Measurements from ENCODE around the gene SYT14. TPM values are rescaled to one million over a fixed set of nuclear protein-coding genes. Genes with fewer than 3 reads are reported as not detected.
"Not testable (repeated sequence)": the region's sequence is repeated elsewhere in the genome, so short reads cannot be mapped to it uniquely, and the experiment has no call there.

The SYT14 gene
- total RNA-seq, 1 donor from 2014 or later = not detected

DNA sequence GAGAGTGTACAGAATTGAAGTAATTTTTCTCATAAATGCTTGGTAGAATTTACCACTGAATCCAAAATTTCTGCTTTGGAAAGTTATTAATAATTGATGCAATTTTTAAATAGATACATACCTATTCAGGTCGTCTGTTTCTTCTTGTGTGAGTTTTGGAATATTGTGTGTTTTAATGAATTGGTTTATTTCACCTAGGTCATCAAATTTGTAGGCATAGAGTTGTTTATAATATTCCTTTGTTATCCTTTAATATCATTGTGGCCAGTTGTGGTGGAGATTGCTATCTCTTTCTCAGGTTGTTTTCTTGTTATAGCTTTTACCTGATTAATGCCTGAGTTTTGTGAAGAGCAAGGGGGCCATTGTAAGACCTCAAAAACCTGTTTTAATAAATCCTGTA is 93.5 kb downstream of the SYT14 start:
- DNase-seq = no peak
- Mint-ChIP-seq H3K27ac (no peak overlapping the region), H3K36me3 (ENCODE audit: low read depth) (no peaks in the 10 kb centered on the region), H3K4me3 (no peak overlapping the region), H3K27me3 (peaks cover 3% of the 10 kb centered on the region), H3K9me3 (peaks cover 7% of the 10 kb centered on the region), H3K4me1 (no peaks in the 10 kb centered on the region)
- ChIA-PET CTCF (no interaction called here), POLR2A (no interaction called here)
- TF ChIP-seq, protein P1, sequence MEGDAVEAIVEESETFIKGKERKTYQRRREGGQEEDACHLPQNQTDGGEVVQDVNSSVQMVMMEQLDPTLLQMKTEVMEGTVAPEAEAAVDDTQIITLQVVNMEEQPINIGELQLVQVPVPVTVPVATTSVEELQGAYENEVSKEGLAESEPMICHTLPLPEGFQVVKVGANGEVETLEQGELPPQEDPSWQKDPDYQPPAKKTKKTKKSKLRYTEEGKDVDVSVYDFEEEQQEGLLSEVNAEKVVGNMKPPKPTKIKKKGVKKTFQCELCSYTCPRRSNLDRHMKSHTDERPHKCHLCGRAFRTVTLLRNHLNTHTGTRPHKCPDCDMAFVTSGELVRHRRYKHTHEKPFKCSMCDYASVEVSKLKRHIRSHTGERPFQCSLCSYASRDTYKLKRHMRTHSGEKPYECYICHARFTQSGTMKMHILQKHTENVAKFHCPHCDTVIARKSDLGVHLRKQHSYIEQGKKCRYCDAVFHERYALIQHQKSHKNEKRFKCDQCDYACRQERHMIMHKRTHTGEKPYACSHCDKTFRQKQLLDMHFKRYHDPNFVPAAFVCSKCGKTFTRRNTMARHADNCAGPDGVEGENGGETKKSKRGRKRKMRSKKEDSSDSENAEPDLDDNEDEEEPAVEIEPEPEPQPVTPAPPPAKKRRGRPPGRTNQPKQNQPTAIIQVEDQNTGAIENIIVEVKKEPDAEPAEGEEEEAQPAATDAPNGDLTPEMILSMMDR (IDR thresholded peaks at IDR 0.05) = no peak
- no peak for ATAC-seq (ENCODE audit: low read depth)
- intact Hi-C loops (cut with micrococcal nuclease) = no loop called here

GRCh38 chr1:210043058-210043457 is 105.0 kb downstream of the SYT14 start:
- intact Hi-C loops (cut with micrococcal nuclease) = no loop called here
- peaks cover 2% of the 10 kb centered on the region for H3K9me3 Mint-ChIP-seq
- H3K4me3 Mint-ChIP-seq = no peak overlapping the region
- H3K4me1 Mint-ChIP-seq = no peaks in the 10 kb centered on the region
- POLR2A ChIA-PET = no interaction called here
- DNase-seq (no peak), ATAC-seq (ENCODE audit: low read depth) (no peak)
- H3K36me3 Mint-ChIP-seq (ENCODE audit: low read depth) = no peaks in the 10 kb centered on the region
- CTCF ChIA-PET = no interaction called here
- TF ChIP-seq, protein P1 (IDR thresholded peaks at IDR 0.05) = no peak
- H3K27ac Mint-ChIP-seq = no peak overlapping the region
- H3K27me3 Mint-ChIP-seq = peaks cover 2% of the 10 kb centered on the region

- Mint-ChIP-seq H3K4me1 (no peaks in the 10 kb centered on the region), H3K9me3 (peaks cover 8% of the 10 kb centered on the region), H3K27ac (no peak overlapping the region), H3K4me3 (no peak overlapping the region), H3K27me3 (no peaks in the 10 kb centered on the region), H3K36me3 (ENCODE audit: low read depth) (no peaks in the 10 kb centered on the region)
- ATAC-seq (ENCODE audit: low read depth) = no peak
- POLR2A ChIA-PET = no interaction called here
- intact Hi-C loops (cut with micrococcal nuclease) = no loop called here
- CTCF ChIA-PET = no interaction called here
- TF ChIP-seq, protein P1 (IDR thresholded peaks at IDR 0.05) = no peak
- DNase-seq = no peak
Observed at GRCh38 chr1:210049616-210050015, 111.6 kb downstream of the SYT14 start.

DNA sequence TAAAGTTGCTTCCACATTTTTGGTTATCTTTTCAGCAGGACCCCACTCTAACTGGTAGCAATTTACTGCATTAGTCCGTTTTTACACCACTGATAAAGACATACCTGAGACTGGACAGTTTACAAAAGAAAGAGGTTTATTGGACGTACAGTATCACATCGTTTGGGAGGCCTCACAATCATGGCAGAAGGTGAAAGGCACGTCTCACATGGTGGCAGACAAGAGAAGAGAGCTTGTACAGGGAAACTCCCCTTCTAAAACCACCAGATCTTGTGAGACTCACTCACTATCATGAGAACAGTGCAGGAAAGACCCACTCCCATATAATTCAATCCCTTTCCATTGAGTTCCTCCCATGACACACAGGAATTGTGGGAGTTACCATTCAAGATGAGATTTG is 112.5 kb downstream of the SYT14 start:
- H3K36me3 Mint-ChIP-seq (ENCODE audit: low read depth); POLR2A ChIA-PET; ATAC-seq (ENCODE audit: low read depth); H3K27me3 Mint-ChIP-seq; intact Hi-C loops (cut with micrococcal nuclease); H3K4me1 Mint-ChIP-seq; CTCF ChIA-PET; H3K27ac Mint-ChIP-seq; H3K4me3 Mint-ChIP-seq; H3K9me3 Mint-ChIP-seq; DNase-seq: not testable (repeated sequence)

- ChIA-PET POLR2A (no interaction called here), CTCF (no interaction called here)
- no peak overlapping the region for H3K4me3 Mint-ChIP-seq
- no peaks in the 10 kb centered on the region for H3K4me1 Mint-ChIP-seq
- no peak for DNase-seq
- H3K27ac Mint-ChIP-seq = no peak overlapping the region
- TF ChIP-seq, protein P1 (IDR thresholded peaks at IDR 0.05) = no peak
- H3K9me3 Mint-ChIP-seq = peaks cover 8% of the 10 kb centered on the region
- H3K36me3 Mint-ChIP-seq (ENCODE audit: low read depth) = no peaks in the 10 kb centered on the region
- no peak for ATAC-seq (ENCODE audit: low read depth)
- H3K27me3 Mint-ChIP-seq = peaks cover 3% of the 10 kb centered on the region
- intact Hi-C loops (cut with micrococcal nuclease) = no loop called here
Observed at GRCh38 chr1:210053126-210053525, 115.1 kb downstream of the SYT14 start.

DNA sequence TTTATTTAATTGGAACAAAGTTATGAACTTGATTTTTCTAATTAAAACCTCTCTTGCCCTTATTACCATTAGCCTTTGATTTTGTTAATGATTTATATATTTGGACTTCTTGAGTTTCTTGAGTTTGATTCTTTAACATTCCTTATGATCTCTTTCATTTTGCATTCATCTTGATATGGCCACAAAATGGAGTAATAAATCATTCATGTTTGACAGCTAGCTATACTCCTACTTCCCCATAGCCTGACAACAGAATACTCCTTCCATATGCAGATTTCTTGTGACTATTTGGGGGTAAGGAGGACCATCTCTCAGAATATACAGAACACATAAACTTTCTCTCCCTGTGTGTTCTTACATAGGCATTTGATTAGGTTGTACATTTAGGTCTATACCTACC is 119.6 kb downstream of the SYT14 start:
- ChIA-PET CTCF (no interaction called here), POLR2A (no interaction called here)
- Mint-ChIP-seq H3K36me3 (ENCODE audit: low read depth) (no peaks in the 10 kb centered on the region), H3K4me3 (no peak overlapping the region), H3K27me3 (peaks cover 3% of the 10 kb centered on the region), H3K9me3 (no peaks in the 10 kb centered on the region), H3K27ac (no peak overlapping the region), H3K4me1 (no peaks in the 10 kb centered on the region)
- DNase-seq (no peak), ATAC-seq (ENCODE audit: low read depth) (no peak)
- intact Hi-C loops (cut with micrococcal nuclease) = no loop called here
- TF ChIP-seq, protein P1 (IDR thresholded peaks at IDR 0.05) = no peak
